ENCODE data around the gene HAPLN1.

DNA sequence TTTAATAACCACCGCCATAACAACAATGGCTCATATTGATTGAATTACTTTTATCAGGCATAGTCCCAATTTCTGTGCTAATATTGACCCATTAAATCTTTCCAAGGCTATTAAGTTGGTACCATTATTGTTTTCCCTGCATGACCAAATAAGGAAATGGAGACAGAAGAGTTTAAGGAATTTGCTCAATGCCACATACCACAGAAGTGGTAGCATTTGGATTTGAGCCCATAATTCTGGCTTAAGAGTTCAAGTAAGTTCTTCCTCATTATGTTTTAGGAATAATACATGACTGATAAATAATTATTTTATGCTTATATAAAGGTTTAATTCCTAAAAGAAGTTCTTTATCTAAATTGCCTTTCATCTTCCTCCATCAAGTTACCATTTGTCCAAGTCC is 43.4 kb upstream of the HAPLN1 start:
- TF ChIP-seq, protein P1, sequence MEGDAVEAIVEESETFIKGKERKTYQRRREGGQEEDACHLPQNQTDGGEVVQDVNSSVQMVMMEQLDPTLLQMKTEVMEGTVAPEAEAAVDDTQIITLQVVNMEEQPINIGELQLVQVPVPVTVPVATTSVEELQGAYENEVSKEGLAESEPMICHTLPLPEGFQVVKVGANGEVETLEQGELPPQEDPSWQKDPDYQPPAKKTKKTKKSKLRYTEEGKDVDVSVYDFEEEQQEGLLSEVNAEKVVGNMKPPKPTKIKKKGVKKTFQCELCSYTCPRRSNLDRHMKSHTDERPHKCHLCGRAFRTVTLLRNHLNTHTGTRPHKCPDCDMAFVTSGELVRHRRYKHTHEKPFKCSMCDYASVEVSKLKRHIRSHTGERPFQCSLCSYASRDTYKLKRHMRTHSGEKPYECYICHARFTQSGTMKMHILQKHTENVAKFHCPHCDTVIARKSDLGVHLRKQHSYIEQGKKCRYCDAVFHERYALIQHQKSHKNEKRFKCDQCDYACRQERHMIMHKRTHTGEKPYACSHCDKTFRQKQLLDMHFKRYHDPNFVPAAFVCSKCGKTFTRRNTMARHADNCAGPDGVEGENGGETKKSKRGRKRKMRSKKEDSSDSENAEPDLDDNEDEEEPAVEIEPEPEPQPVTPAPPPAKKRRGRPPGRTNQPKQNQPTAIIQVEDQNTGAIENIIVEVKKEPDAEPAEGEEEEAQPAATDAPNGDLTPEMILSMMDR (IDR thresholded peaks at IDR 0.05; ENCODE audit: low read depth, low read length) = no peak
- TF ChIP-seq POLR2A (IDR thresholded peaks at IDR 0.05; ENCODE audit: extremely low read depth, insufficient read length) = no peak
